K562 (cell line): ENCODE measurements around the gene MALAT1. TPM values are rescaled to one million over a fixed set of nuclear protein-coding genes. Genes with fewer than 3 reads are reported as not detected.

Experiments
- ELF1 ChIP-seq: fragments of 200-800 bp; sonication (Bioruptor generic); IDR thresholded peaks from 2 replicates; pipeline ENCODE4 v1.6.1; 2016; ENCODE audit warnings: missing genetic modification characterization, missing compliant biosample characterization
- EZH2 ChIP-seq: IDR thresholded peaks from 2 replicates; pipeline ENCODE4 v1.6.1; 2012; ENCODE audit warnings: low read depth, mild to moderate bottlenecking, inconsistent platforms, low read length, borderline replicate concordance
- HMGXB4 ChIP-seq: sonication (generic); formaldehyde crosslinking; IDR thresholded peaks from 2 replicates; pipeline ENCODE4 v1.8.1; 2023; ENCODE audit warnings: mild to moderate bottlenecking, missing genetic modification reagents
- KHSRP ChIP-seq: fragments of 450-650 bp; IDR thresholded peaks from 2 replicates; pipeline ENCODE4 v1.6.1; 2017
- LCOR ChIP-seq: sonication (generic); formaldehyde crosslinking; IDR thresholded peaks from 2 replicates; pipeline ENCODE4 v1.8.0; 2022; ENCODE audit warnings: mild to moderate bottlenecking, missing genetic modification reagents
- LEF1 ChIP-seq: fragments of 450-650 bp; IDR thresholded peaks from 2 replicates; pipeline ENCODE4 v1.6.1; 2016; ENCODE audit warnings: mild to moderate bottlenecking
- MLLT1 ChIP-seq, 2 experiments: fragments of 450-650 bp; IDR thresholded peaks; 2 replicates each; pipeline ENCODE4 v1.6.1; 2016
- NFE2 ChIP-seq: IDR thresholded peaks from 2 replicates; pipeline ENCODE4 v1.6.1; 2014; ENCODE audit warnings: antibody characterized with exemption, low read depth
- NR2F6 ChIP-seq: fragments of 450-650 bp; formaldehyde crosslinking; IDR thresholded peaks from 2 replicates; pipeline ENCODE4 v1.4.0; 2020; ENCODE audit warnings: mild to moderate bottlenecking
- NR4A1 ChIP-seq, 2 experiments: fragments of 250-450 bp in 1 of 2; fragments of 450-650 bp in 1 of 2; sonication (Bioruptor Pico) in 1 of 2; IDR thresholded peaks; 2 replicates each; pipeline versions ENCODE4 v1.4.0 to v1.6.1; 2016 to 2020; ENCODE audit warnings: mild to moderate bottlenecking in 2 of 2, missing compliant biosample characterization in 1 of 2, missing genetic modification characterization in 1 of 2, moderate library complexity in 1 of 2
- POLR2H ChIP-seq: IDR thresholded peaks from 2 replicates; pipeline ENCODE4 v1.6.1; 2016; ENCODE audit warnings: missing genetic modification characterization, low read depth, mild to moderate bottlenecking, control low read depth, missing compliant biosample characterization, moderate library complexity
- POLR3G ChIP-seq: IDR thresholded peaks from 2 replicates; pipeline ENCODE4 v1.6.1; 2011; ENCODE audit not compliant: insufficient read length, insufficient replicate concordance; ENCODE audit errors: extremely low read depth
- RBM34 ChIP-seq: fragments of 200-400 bp; formaldehyde crosslinking; IDR thresholded peaks from 2 replicates; pipeline ENCODE4 v1.6.1; 2018; ENCODE audit warnings: low read length, borderline replicate concordance; ENCODE audit not compliant: insufficient read depth
- SLC30A9 ChIP-seq: fragments of 250-450 bp; sonication (Bioruptor Pico); IDR thresholded peaks from 2 replicates; pipeline ENCODE4 v1.8.0; 2022; ENCODE audit warnings: mild to moderate bottlenecking, moderate library complexity
- SMARCA4 ChIP-seq: fragments of 450-650 bp; IDR thresholded peaks from 2 replicates; pipeline ENCODE4 v1.6.1; 2016
- TAF9B ChIP-seq: fragments of 450-650 bp; IDR thresholded peaks from 2 replicates; pipeline ENCODE4 v1.6.1; 2018; ENCODE audit warnings: mild to moderate bottlenecking; ENCODE audit not compliant: partially characterized antibody
- ZNF124 ChIP-seq: sonication (generic); formaldehyde crosslinking; IDR thresholded peaks from 2 replicates; pipeline ENCODE4 v1.8.1; 2022; ENCODE audit warnings: missing genetic modification reagents
- ZNF232 ChIP-seq: sonication (generic); formaldehyde crosslinking; IDR thresholded peaks from 2 replicates; pipeline ENCODE4 v1.8.0; 2022; ENCODE audit warnings: mild to moderate bottlenecking, missing genetic modification reagents
- ZNF764 ChIP-seq: fragments of 250-450 bp; sonication (Bioruptor Pico); IDR thresholded peaks from 2 replicates; pipeline ENCODE4 v1.4.0; 2020; ENCODE audit warnings: low read depth, mild to moderate bottlenecking, moderate library complexity
- ZNF785 ChIP-seq: fragments of 250-450 bp; sonication (Bioruptor Pico); IDR thresholded peaks from 2 replicates; pipeline ENCODE4 v1.4.0; 2020; ENCODE audit warnings: mild to moderate bottlenecking
- polyA plus RNA-seq, 8 experiments: library from polyadenylated mRNA; depleted of rRNA in 4 of 8; stranded (reverse) in 5 of 8; unstranded in 3 of 8; fragments of >200 nt; fragmentation: Nextera tagmentation in 2 of 8; fragmentation: Illumina TruSeq in 1 of 8; extraction: Ambion mirVana in 2 of 8; extraction: Trizol in 1 of 8; gene quantifications; 2 replicates each; pipeline versions ENCODE4 v1.2.1 to v1.2.3, GENCODE V29; 2011 to 2014; ENCODE audit warnings: inconsistent platforms in 1 of 8, missing spikeins in 1 of 8
- total RNA-seq, 7 experiments: library from RNA; depleted of rRNA in 6 of 7; stranded (reverse); fragments of >200 nt in 6 of 7; fragmentation: Illumina TruSeq in 2 of 7; extraction: Trizol in 2 of 7; gene quantifications; 2 replicates each; pipeline versions ENCODE4 v1.2.1 to v1.2.3, GENCODE V29; 2011 to 2021; ENCODE audit warnings: low replicate concordance in 1 of 7
- TF ChIP-seq, protein P1 (sequence below), 2 experiments: fragments of 450-650 bp; IDR thresholded peaks; 2 replicates each; pipeline ENCODE4 v1.6.1; 2018; ENCODE audit warnings: mild to moderate bottlenecking in 2 of 2, low read depth in 1 of 2; ENCODE audit not compliant: partially characterized antibody in 2 of 2

The MALAT1 gene
- total and polyA plus RNA-seq, 9 of the 15 experiments (the other 6 are each of a cell fraction or from before 2014, with no cell fraction given), result 363 to 8,715 (median 2,351) TPM

GRCh38 chr11:65506772-65507505 lies 8.1 kb downstream of the MALAT1 start (continued):
- peak; percentile 56; the same call in 1 of the 2 replicates for TF ChIP-seq HMGXB4 (CRISPR knock-in tag)
- TF ChIP-seq RBM34, result no peak
- peak; percentile 95 for TF ChIP-seq POLR2H
- TF ChIP-seq ZNF124 (CRISPR knock-in tag), result no peak
- TF ChIP-seq SMARCA4, result peak; percentile 43
- TF ChIP-seq SLC30A9 (CRISPR knock-in tag), result no peak
- 0 out of 2 replicates have a peak, but pooled peaks have one; percentile 7 for TF ChIP-seq NFE2
- no peak; the same call in 1 of the 2 replicates for TF ChIP-seq LEF1
- TF ChIP-seq NR4A1 (CRISPR knock-in tag; IDR thresholded peaks at IDR 0.05), result peak; percentile 78; the same call in 1 of the 2 replicates
- TF ChIP-seq NR4A1 (tag; IDR thresholded peaks at IDR 0.05), result peak; percentile 54; the same call in 1 of the 2 replicates
- peak; percentile 94 for TF ChIP-seq EZH2
- TF ChIP-seq NR2F6 (CRISPR knock-in tag), result peak; percentile 90
- TF ChIP-seq TAF9B, result peak; percentile 34
- TF ChIP-seq MLLT1 (IDR thresholded peaks at IDR 0.05), result peak; percentile 97
- TF ChIP-seq, protein P1, sequence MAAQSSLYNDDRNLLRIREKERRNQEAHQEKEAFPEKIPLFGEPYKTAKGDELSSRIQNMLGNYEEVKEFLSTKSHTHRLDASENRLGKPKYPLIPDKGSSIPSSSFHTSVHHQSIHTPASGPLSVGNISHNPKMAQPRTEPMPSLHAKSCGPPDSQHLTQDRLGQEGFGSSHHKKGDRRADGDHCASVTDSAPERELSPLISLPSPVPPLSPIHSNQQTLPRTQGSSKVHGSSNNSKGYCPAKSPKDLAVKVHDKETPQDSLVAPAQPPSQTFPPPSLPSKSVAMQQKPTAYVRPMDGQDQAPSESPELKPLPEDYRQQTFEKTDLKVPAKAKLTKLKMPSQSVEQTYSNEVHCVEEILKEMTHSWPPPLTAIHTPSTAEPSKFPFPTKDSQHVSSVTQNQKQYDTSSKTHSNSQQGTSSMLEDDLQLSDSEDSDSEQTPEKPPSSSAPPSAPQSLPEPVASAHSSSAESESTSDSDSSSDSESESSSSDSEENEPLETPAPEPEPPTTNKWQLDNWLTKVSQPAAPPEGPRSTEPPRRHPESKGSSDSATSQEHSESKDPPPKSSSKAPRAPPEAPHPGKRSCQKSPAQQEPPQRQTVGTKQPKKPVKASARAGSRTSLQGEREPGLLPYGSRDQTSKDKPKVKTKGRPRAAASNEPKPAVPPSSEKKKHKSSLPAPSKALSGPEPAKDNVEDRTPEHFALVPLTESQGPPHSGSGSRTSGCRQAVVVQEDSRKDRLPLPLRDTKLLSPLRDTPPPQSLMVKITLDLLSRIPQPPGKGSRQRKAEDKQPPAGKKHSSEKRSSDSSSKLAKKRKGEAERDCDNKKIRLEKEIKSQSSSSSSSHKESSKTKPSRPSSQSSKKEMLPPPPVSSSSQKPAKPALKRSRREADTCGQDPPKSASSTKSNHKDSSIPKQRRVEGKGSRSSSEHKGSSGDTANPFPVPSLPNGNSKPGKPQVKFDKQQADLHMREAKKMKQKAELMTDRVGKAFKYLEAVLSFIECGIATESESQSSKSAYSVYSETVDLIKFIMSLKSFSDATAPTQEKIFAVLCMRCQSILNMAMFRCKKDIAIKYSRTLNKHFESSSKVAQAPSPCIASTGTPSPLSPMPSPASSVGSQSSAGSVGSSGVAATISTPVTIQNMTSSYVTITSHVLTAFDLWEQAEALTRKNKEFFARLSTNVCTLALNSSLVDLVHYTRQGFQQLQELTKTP (IDR thresholded peaks at IDR 0.05; ENCODE audit: low read depth in 1 of 2, partially characterized antibody in 2 of 2), result peak in 1 of 2 experiments; percentile 77
- peak; percentile 97 for TF ChIP-seq LCOR (CRISPR knock-in tag)
- TF ChIP-seq ELF1 (tag), result no peak; the same call in 1 of the 2 replicates
- TF ChIP-seq ZNF764 (CRISPR knock-in tag), result peak; percentile 20; the same call in 1 of the 2 replicates
- TF ChIP-seq KHSRP, result peak; percentile 80
- no peak for TF ChIP-seq ZNF785 (CRISPR knock-in tag)
- TF ChIP-seq POLR3G, result no peak
- no peak for TF ChIP-seq ZNF232 (CRISPR knock-in tag)
